SH-SY5Y (cell line): Measurements from ENCODE around the gene CCDC91.

Experiments
- GATA2 ChIP-seq: IDR thresholded peaks from 2 replicates; pipeline ENCODE4 v1.6.1; 2011; ENCODE audit warnings: mild to moderate bottlenecking, low read depth, low read length
- GATA3 ChIP-seq: IDR thresholded peaks from 2 replicates; pipeline ENCODE4 v1.6.1; 2011; ENCODE audit warnings: low read depth, mild to moderate bottlenecking, low read length, moderate library complexity

CCDC91 gene

GRCh38 chr12:28349196-28349595 is 158.9 kb downstream of the CCDC91 start:
- TF ChIP-seq GATA2 (no peak), GATA3 (no peak)

GRCh38 chr12:28350502-28350901 is 160.2 kb downstream of the CCDC91 start:
- no peak for TF ChIP-seq GATA3
- no peak for TF ChIP-seq GATA2

- TF ChIP-seq GATA3 = no peak
- no peak for TF ChIP-seq GATA2
These were observed 161.2 kb downstream of the CCDC91 start for GRCh38 chr12:28351414-28351813.

DNA sequence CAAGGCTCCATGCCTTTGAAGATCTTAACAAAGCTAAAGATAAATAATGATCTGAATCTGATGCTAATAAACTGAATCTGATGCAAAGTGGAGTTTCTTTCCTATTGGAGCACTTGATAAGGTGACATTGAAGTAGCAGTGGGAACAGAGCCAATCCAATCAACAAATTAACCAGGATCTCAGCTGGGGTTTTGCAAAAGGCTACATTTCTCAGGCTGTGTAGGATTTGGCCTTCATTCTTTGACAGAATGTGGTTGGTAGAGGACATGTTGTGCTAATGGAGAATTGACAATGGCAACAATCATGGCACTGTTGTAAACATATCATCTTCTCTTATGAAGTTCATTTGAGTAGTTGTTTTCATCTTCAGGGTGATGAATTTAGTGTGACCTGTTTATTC is 164.9 kb downstream of the CCDC91 start:
- TF ChIP-seq GATA3 (no peak), GATA2 (no peak)

DNA sequence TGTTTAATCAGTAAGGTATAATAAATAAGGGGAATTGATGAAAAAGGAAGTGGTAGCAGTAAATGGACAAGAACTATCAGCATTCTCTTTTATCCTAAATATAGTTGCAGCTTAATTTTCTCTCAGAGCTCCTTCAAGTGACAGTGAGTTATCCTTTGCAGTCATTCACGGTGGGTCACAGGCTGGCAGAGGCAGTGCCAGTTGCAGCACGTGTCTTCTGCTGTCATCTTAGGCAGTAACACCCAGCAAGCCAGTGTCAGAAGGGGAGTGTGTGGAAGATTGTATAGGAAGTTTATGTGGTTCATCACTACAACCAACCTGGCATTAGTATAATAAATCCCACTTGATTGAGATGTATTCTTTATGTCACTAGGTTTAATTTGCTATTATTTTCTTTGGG is 170.0 kb downstream of the CCDC91 start:
- no peak for TF ChIP-seq GATA3
- TF ChIP-seq GATA2 = no peak

- TF ChIP-seq GATA3 (no peak), GATA2 (no peak)
These were observed 177.1 kb downstream of the CCDC91 start for GRCh38 chr12:28367326-28367725.

- no peak for TF ChIP-seq GATA3
These were observed 177.7 kb downstream of the CCDC91 start for GRCh38 chr12:28367993-28368392.

DNA sequence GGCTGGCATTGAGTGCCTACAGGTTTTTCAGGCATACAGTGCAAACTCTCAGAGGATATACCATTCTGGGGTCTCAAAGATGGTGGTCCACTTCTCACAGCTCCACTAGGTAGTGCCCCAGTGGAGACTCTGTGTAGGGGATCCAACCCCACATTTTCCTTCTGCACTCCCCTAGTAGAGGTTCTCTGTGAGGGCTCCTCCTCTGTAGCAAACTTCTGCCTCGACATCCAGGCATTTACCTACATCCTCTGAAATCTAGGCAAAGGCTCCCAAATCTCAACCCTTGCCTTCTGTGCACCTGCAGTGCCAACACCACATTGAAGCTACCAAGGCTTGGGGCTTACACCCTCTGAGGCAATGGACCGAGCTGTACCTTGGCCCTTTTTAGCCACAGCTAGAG is 179.2 kb downstream of the CCDC91 start:
- no peak for TF ChIP-seq GATA3
- no peak for TF ChIP-seq GATA2

- no peak for TF ChIP-seq GATA2
- no peak for TF ChIP-seq GATA3
These were observed 184.3 kb downstream of the CCDC91 start for GRCh38 chr12:28374556-28374955.

- TF ChIP-seq GATA2 (no peak), GATA3 (no peak)
These were observed 188.5 kb downstream of the CCDC91 start for GRCh38 chr12:28378736-28379135.

- TF ChIP-seq GATA3 (no peak), GATA2 (no peak)
These were observed 193.1 kb downstream of the CCDC91 start for GRCh38 chr12:28383368-28383767.

GRCh38 chr12:28388879-28389278 is 198.6 kb downstream of the CCDC91 start:
- TF ChIP-seq GATA2 (no peak), GATA3 (no peak)

DNA sequence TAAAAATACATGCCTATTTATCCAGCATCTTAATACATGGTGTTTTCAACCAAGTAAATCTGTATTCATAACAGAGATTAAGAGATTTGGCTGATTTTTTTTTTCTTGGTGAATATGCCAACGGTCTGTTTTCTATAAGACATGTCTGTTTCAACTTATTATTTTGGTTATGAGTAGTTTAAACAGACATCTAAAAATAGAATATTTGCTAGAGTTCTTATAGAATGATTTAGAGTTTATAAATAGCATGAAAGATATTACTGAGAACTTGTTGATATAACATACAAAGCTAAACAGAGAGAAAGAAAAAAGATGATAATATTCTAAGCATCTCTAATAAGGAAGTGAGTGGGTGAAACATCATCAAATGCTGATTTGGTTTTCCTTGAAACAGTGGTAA is 199.9 kb downstream of the CCDC91 start:
- TF ChIP-seq GATA2 (no peak), GATA3 (no peak)

GRCh38 chr12:28390761-28391385 is 200.6 kb downstream of the CCDC91 start:
- TF ChIP-seq GATA2 = no peak
- TF ChIP-seq GATA3 = no peak

GRCh38 chr12:28409892-28410291 is 219.6 kb downstream of the CCDC91 start:
- no peak for TF ChIP-seq GATA3

DNA sequence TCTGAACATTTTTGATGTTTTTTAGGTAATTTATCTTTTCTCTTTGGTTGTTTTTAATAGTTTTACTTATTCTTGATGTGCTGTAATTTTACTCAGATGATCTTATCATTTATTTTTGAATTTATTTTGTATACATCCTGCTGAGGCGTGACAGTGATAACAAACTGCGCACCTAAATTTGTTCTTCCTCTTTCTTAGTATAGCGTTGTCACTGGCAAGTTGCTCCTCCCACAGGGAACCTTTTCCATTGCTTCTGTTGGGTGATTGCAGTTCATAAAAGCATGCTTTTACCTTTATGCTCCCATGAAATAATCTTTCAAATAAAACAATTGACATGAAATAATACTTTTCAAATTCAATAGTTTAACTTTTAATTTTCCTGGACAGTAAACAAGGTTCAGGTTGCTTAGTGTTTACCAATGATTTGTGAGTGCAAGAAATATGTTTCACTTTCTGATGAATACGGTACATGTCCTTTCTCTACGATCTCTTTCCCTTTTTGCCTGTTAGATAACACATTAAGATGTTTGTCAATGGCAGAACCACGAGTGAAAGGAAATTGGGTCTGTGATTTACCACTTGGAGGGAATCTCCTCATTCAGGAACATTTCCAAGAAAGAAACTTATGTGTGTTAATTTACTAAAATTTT is 223.3 kb downstream of the CCDC91 start:
- TF ChIP-seq GATA2 (no peak), GATA3 (no peak)

DNA sequence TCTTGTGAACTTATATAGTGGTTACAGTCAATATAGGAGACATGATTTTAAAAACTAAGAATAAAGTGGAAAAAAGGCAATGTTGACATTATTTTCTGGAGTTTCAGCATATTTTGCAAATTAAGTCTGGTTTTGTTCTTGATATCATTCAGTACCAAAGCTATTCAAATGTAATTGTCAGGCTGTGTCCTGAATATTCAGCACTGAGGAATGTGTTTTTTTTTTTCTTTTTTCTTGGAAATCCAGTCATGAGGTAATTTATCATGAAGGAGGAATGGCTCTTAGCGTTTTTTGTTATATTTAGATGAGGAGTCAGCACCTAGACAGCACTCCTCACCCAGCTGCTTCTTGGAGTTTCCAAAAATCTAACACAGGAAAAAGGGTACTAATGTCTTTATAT is 225.5 kb downstream of the CCDC91 start:
- TF ChIP-seq GATA3 (no peak), GATA2 (no peak)
